H9 (cell line): ENCODE measurements around the gene NPHP1. TPM values are rescaled to one million over a fixed set of nuclear protein-coding genes. Genes with fewer than 3 reads are reported as not detected.
"Not testable (repeated sequence)": the region's sequence is repeated elsewhere in the genome, so short reads cannot be mapped to it uniquely, and the experiment has no call there.

Experiments
- DNase-seq: peaks from one replicate; pipeline ENCODE4 v3.0.0-alpha.2; 2017
- H2AFZ ChIP-seq: one replicate; pipeline ENCODE4 v1.6.1; 2013; ENCODE audit warnings: mild to moderate bottlenecking, low read length, control low read depth, moderate library complexity
- H2AK5ac ChIP-seq: 2 replicates; pipeline ENCODE4 v1.6.1; 2013; ENCODE audit warnings: low read length, control low read depth, mixed read lengths; ENCODE audit not compliant: insufficient read length
- H2BK120ac ChIP-seq: one replicate; pipeline ENCODE4 v1.6.1; 2013; ENCODE audit warnings: low read depth, mild to moderate bottlenecking, low read length, control low read depth, inconsistent platforms; ENCODE audit not compliant: poor library complexity, severe bottlenecking
- H2BK12ac ChIP-seq: 2 replicates; pipeline ENCODE4 v1.6.1; 2013; ENCODE audit warnings: low read length, control low read depth, mixed read lengths, low read depth; ENCODE audit not compliant: insufficient read length
- H2BK15ac ChIP-seq: 2 replicates; pipeline ENCODE4 v1.6.1; 2013; ENCODE audit warnings: low read depth, low read length, control low read depth
- H2BK20ac ChIP-seq: one replicate; pipeline ENCODE4 v1.6.1; 2013; ENCODE audit warnings: low read depth, mild to moderate bottlenecking, low read length, control low read depth, inconsistent platforms; ENCODE audit not compliant: poor library complexity, severe bottlenecking
- H2BK5ac ChIP-seq: 2 replicates; pipeline ENCODE4 v1.6.1; 2013; ENCODE audit warnings: low read length, control low read depth, mixed read lengths; ENCODE audit not compliant: insufficient read length
- H3K14ac ChIP-seq: 2 replicates; pipeline ENCODE4 v1.6.1; 2013; ENCODE audit warnings: low read length, control low read depth; ENCODE audit not compliant: insufficient read depth
- H3K18ac ChIP-seq: 2 replicates; pipeline ENCODE4 v1.6.1; 2013; ENCODE audit warnings: low read depth, mild to moderate bottlenecking, mixed read lengths, low read length, control low read depth; ENCODE audit not compliant: insufficient read length
- H3K23ac ChIP-seq: 2 replicates; pipeline ENCODE4 v1.6.1; 2013; ENCODE audit warnings: low read length, control low read depth, mixed read lengths, low read depth; ENCODE audit not compliant: insufficient read length
- H3K23me2 ChIP-seq: 2 replicates; pipeline ENCODE4 v1.6.1; 2013; ENCODE audit warnings: low read depth, mild to moderate bottlenecking, mixed read lengths, low read length, control low read depth; ENCODE audit not compliant: insufficient read length, poor library complexity, severe bottlenecking
- H3K27ac ChIP-seq: 2 replicates; pipeline ENCODE4 v1.5.1; 2013; ENCODE audit warnings: low read length, control low read depth, mixed read lengths, low read depth; ENCODE audit not compliant: insufficient read length
- H3K27me3 ChIP-seq: 2 replicates; pipeline ENCODE4 v1.6.1; 2013; ENCODE audit warnings: low read length, control low read depth, inconsistent platforms; ENCODE audit not compliant: insufficient read depth
- H3K4ac ChIP-seq: 2 replicates; pipeline ENCODE4 v1.6.1; 2013; ENCODE audit warnings: low read depth, mild to moderate bottlenecking, control low read depth, inconsistent platforms, low read length, moderate library complexity
- H3K4me1 ChIP-seq: 2 replicates; pipeline ENCODE4 v1.6.1; 2013; ENCODE audit warnings: low read length, control low read depth, inconsistent platforms; ENCODE audit not compliant: insufficient read depth
- H3K4me2 ChIP-seq: 2 replicates; pipeline ENCODE4 v1.6.1; 2013; ENCODE audit warnings: low read length, control low read depth, mixed read lengths; ENCODE audit not compliant: insufficient read length, insufficient read depth
- H3K56ac ChIP-seq: 2 replicates; pipeline ENCODE4 v1.6.1; 2013; ENCODE audit warnings: low read depth, mild to moderate bottlenecking, mixed read lengths, low read length, control low read depth; ENCODE audit not compliant: insufficient read length
- H3K79me1 ChIP-seq: 2 replicates; pipeline ENCODE4 v1.6.1; 2013; ENCODE audit warnings: low read depth, mild to moderate bottlenecking, moderate library complexity, low read length, control low read depth, inconsistent platforms; ENCODE audit not compliant: insufficient read depth, poor library complexity, severe bottlenecking
- H3K79me2 ChIP-seq: 2 replicates; pipeline ENCODE4 v1.6.1; 2013; ENCODE audit warnings: low read length, control low read depth, inconsistent platforms; ENCODE audit not compliant: insufficient read depth
- H3K9ac ChIP-seq: 2 replicates; pipeline ENCODE4 v1.6.1; 2013; ENCODE audit warnings: low read length, control low read depth, mixed read lengths; ENCODE audit not compliant: insufficient read length; ENCODE audit errors: extremely low read depth
- H3K9me3 ChIP-seq: one replicate; pipeline ENCODE4 v1.6.1; 2013; ENCODE audit warnings: low read depth, low read length, inconsistent platforms; ENCODE audit not compliant: control insufficient read depth
- H3T11ph ChIP-seq: one replicate; pipeline ENCODE4 v1.6.1; 2013; ENCODE audit warnings: mild to moderate bottlenecking, low read length, control low read depth, inconsistent platforms
- H4K20me1 ChIP-seq: one replicate; pipeline ENCODE4 v1.6.1; 2013; ENCODE audit not compliant: control insufficient read depth, insufficient read length, insufficient read depth
- H4K5ac ChIP-seq: 2 replicates; pipeline ENCODE4 v1.6.1; 2013; ENCODE audit warnings: low read depth, mild to moderate bottlenecking, mixed read lengths, low read length, control low read depth; ENCODE audit not compliant: insufficient read length
- H4K8ac ChIP-seq: replicated peaks from 2 replicates; pipeline ENCODE4 v1.6.1; 2013; ENCODE audit warnings: low read length, control low read depth, mixed read lengths, low read depth; ENCODE audit not compliant: insufficient read length
- H4K91ac ChIP-seq: 2 replicates; pipeline ENCODE4 v1.6.1; 2013; ENCODE audit warnings: low read depth, mild to moderate bottlenecking, moderate library complexity, mixed read lengths, low read length, control low read depth; ENCODE audit not compliant: insufficient read length
- H3K27ac Mint-ChIP-seq, 3 experiments: 2 replicates in 2 of 3; 3 replicates in 1 of 3; pipeline ENCODE4 v1.8.0; 2020 to 2021; ENCODE audit warnings: mixed read lengths in 3 of 3, mild to moderate bottlenecking in 1 of 3, moderate library complexity in 1 of 3
- H3K27me3 Mint-ChIP-seq: 2 replicates; pipeline ENCODE4 v1.8.0; 2021; ENCODE audit warnings: low read depth, mild to moderate bottlenecking, moderate library complexity, mixed read lengths
- H3K36me3 Mint-ChIP-seq, 3 experiments: 2 replicates in 2 of 3; 3 replicates in 1 of 3; pipeline ENCODE4 v1.8.0; 2020 to 2021; ENCODE audit warnings: low read depth in 3 of 3, mixed read lengths in 3 of 3; ENCODE audit not compliant: insufficient read depth in 1 of 3
- H3K4me1 Mint-ChIP-seq, 2 experiments: 2 replicates each; pipeline ENCODE4 v1.8.0; 2020; ENCODE audit warnings: mixed read lengths in 2 of 2
- H3K4me3 Mint-ChIP-seq, 2 experiments: 2 replicates in 1 of 2; 3 replicates in 1 of 2; pipeline ENCODE4 v1.8.0; 2020 to 2021; ENCODE audit warnings: mild to moderate bottlenecking in 2 of 2, mixed read lengths in 2 of 2, moderate library complexity in 1 of 2
- H3K9me3 Mint-ChIP-seq, 2 experiments: 2 replicates in 1 of 2; 3 replicates in 1 of 2; pipeline ENCODE4 v1.8.0; 2020; ENCODE audit warnings: mild to moderate bottlenecking in 2 of 2, mixed read lengths in 2 of 2, moderate library complexity in 1 of 2
- WGBS: extraction: QIAGEN DNeasy Blood & Tissue Kit; methylation state at CpG from one replicate; pipeline ENCODE4 v1.1.7; 2013; ENCODE audit warnings: missing lambda C conversion rate, low lambda C conversion rate, mixed read lengths; ENCODE audit not compliant: insufficient read length; ENCODE audit errors: extremely low coverage; 5-methylcytosine and 5-hydroxymethylcytosine counted together
- total RNA-seq: library from RNA; stranded (reverse); gene quantifications from 2 replicates; pipeline ENCODE4 v1.2.1, GENCODE V29; 2021

Gene NPHP1
- total RNA-seq, 1 experiment from 2014 or later, result 2.1 TPM

GRCh38 chr2:110154188-110154587, 50.6 kb downstream of the NPHP1 start:
- H3K4me3 Mint-ChIP-seq, H3K14ac ChIP-seq, H3K27me3 Mint-ChIP-seq, H2BK120ac ChIP-seq, H3K4me2 ChIP-seq, H2BK15ac ChIP-seq, H3K23ac ChIP-seq, H3K27ac ChIP-seq, H3K9me3 ChIP-seq, H4K5ac ChIP-seq, H4K20me1 ChIP-seq, H3K18ac ChIP-seq, H3K27ac Mint-ChIP-seq, H2AK5ac ChIP-seq, H3K4me1 Mint-ChIP-seq, H2BK12ac ChIP-seq, H2BK5ac ChIP-seq, H3K27me3 ChIP-seq, H3K4me1 ChIP-seq, DNase-seq, H4K8ac ChIP-seq, H3K4ac ChIP-seq, H3K79me1 ChIP-seq, H3K23me2 ChIP-seq, H2BK20ac ChIP-seq, H2AFZ ChIP-seq, H3K79me2 ChIP-seq, H3K56ac ChIP-seq, H3T11ph ChIP-seq, H3K9ac ChIP-seq, H4K91ac ChIP-seq: not testable (repeated sequence)
- Mint-ChIP-seq H3K9me3 (peaks cover 34 to 36% of the 10 kb centered on the region in 2 experiments), H3K36me3 (peaks cover 16 to 27% (median 25%) of the 10 kb centered on the region in 3 experiments)
- no CpG with 5 or more reads among the region's 2 CpGs for WGBS
